Activated CD4-positive, alpha-beta T cell treated with anti-CD3 and anti-CD28 coated beads, Interleukin-2, amount 50 U/mL, for 1 hour (primary cell): Measurements from ENCODE around the gene PPP1CA.

ENCODE experiments used
- DNase-seq: peaks from one replicate; pipeline ENCODE4 v3.0.0-alpha.2; 2020

PPP1CA gene

DNA sequence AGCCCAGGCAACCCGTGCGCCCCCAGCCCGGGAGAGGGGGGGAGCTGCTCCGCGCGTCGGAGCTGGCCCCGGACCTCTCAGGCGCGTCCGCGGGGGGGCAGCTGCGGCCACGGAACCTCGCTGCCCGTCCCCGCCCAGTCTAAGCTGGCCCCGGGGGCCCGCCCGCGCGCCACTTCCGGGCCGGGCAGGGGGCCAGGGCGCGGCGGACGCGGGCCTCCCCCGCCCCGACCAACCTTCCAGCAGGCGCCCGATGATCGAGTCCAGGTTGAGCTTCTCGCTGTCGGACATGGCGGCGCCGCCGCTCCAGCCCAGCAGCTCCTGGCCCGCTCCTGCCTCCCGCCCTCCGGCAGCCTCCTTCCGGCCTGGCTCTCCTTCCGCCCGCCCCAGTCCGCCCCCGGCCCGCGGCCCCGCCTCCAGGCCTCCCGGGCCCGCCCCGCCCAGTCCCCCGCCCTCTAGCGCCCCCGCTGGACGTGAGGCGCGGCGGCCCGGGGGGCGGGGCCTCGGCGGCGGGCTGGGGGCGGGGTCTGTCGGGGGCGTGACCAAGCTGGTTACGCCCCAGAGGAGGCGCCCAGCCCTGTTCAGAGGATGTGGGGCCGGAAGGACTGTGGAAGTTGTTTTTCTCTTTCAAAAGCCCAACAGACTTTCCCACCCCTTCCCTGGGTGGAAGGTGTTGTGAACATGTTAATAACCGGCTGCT is at the start of gene PPP1CA:
PPP1CA (minus strand) TSS at position 364 of the 697 bp plus-strand sequence; CDS start at position 288, 76 bp downstream.
- DNase-seq = peak; percentile 90

DNA sequence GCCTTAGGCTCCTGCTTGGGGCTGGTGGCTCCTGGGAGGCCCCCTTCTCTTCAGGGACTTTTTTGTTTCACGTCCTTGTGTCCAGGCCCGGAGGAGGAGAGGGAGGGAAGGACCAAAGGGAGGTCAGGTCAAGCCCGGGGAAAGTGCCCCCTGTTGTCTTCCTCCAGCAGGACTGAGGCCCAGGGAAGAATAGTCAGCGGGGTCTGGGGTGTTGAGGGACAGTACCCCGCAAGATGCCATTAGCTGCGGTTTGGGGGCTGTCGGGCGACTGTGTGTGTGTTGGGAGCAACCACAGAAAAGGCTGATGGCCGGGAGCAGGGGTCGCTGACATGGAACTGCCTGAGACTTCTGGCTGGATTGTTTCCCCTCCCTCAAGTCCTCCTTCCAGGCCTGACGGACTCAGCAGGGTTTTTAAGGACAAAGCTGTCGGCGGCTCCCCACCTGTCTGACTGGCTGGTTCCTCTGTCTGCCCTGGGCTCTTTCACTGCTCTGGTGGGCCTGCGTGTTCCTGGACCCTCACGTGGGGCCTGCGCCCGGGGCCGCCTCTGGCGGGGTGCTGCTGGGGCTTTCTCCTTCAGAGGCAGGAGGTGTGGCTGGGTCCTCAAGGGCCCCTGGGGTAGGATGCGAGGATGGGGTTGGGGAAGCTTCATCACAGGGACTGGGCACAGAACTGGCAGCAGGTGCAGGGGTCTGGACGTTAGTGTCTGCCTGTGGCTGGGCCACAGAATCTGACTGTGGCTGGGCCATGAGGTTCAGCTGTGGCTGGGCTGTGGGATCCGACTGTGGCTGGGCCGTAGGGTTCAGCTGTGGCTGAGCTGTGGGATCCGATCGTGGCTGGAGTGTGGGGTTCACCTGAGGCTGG is 49.4 kb upstream of the PPP1CA start:
- no peak for DNase-seq

DNA sequence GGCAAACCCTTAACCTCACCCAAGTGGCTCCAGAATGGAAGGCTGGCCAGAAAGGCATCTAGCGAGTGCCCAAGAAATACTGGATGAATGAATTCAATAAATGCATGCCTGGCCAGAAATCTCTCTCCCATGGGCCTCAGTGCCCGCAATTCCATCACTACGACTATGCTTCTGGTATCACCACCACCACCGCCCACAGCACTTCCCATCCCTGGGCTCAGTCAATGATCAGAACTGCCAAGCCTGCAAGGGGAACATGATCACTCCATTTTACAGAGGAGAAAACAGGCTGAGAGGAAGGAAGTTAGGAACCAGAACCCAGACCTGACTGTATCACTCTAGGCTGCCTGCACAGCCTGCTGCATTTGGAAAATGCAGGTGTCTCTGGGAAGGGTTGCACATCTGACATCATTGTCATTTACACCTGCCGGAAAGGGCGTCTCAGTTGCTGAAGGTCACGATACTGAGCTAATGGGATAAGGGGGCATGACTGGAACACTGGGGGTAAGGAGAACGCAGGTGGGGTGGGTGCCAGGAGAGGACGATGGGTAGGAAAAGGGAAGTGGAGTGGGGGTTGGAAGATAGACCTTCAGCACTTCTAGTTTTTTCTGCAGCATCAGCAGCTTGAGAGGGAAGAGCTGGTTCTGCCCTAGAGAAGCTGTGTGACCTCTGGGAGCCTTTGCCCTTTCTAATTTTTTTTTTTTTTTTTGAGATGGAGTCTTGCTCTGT is 47.6 kb upstream of the PPP1CA start:
- DNase-seq = no peak

DNA sequence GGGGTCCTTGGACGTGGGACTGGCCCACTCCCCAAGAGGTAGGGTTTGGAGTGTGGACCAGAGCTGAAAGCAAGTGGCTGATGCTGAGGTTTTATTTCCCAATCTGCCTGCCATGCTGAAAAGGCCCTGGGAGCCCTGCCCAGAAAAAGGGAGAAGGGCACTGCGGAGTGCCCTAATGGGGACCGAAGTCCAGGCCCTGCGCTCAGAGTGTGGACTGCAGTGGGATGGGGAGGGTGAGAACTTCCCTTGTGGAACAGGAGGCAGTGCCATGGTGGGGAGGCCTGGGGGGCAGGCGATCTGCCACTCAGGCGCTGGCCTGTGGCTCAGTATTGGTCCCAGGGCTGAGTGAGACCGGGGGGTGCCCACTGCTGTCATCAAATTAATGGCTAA is 46.6 kb upstream of the PPP1CA start:
- no peak for DNase-seq

DNA sequence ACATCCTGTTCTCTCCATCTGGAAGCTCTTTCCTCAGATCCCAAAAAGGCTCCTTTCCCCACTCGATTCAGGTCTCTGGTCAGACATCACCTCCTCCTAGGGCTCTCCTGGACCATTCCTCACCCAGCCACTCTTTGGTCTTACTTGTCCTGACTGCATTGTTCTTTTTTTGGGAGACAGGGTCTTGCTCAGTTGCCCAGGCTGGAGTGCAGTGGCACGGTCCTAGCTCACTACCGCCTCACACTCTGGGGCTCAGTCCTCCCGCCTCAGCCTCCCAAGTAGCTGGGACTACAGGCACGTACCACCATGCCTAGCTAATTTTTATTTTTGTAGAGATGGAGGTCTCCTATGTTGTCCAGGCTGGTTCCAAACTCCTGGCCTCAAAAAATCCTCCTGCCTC is 43.9 kb upstream of the PPP1CA start:
- DNase-seq = no peak

DNA sequence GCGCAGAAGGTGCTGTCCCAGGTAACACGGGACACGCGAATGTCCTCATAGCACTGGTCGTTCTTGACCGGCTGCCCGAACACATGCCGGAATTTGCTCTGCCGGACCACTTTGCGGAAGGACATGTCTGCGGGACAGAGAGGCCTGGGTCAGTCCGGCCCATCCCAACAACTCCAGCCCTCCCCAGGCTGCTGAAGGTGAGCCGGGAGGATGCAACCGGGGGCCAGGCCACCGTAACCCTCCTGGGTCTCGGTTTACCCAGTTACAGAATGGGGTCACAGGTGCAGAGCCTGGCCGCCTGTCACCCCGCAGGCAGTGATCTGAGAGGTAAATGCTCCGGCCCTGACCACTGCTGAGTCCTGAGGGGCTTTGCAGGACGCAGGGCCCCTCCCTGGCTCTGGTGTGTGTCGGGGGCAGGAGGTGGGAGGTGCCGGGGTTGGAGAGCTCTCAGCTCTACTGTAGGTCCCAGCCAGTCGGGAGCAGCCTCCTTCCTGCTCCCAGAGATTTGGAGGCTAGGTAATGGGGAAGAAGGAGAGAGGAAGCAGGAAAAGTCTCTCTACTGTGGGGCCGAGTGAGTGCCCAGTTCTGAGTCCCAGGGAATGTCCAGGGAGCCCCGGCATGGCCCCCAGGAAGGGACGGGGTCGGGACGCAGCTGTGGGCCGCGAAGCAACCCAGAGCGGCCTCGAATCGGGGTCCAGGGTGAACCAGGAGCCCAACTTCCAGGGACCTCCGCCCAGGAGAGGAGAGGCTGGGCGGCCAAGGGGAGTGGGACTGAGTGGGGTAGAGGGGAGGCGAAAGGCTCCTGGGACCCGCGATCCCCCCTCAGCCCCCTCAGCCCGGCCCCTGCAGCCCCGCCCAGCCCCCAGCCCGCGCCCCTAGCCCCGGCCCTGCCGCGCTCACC is 41.1 kb upstream of the PPP1CA start:
- no peak for DNase-seq

DNA sequence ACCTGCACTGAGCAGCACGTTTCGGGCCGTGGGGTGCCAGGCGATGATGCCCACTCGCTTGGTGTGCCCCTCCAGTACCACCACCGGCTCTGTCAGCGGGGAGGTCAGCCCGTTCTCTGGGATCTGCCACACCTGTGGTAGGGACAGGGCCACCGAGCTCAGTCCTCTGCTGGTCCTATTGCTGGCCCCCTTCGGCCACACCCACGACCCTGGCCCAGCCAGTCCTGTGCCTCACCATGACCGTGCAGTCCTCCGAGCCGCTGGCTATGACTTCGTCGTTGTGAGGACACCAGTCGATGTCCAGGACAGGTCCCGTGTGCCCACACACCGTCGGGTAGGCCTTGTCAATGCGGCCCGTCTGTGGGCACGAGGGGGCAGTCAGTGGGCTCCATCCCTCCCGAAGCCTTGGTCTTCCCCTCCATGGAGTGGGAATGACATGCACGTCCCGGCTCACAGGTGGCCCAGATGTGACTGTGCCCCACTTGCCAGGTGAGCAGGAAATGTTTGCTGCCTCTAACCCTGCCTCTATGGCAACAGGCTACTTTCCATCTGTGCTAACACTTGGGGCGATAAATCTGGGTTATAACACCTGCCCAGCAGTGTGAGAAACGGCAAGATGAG is 40.2 kb upstream of the PPP1CA start:
- DNase-seq = no peak

DNA sequence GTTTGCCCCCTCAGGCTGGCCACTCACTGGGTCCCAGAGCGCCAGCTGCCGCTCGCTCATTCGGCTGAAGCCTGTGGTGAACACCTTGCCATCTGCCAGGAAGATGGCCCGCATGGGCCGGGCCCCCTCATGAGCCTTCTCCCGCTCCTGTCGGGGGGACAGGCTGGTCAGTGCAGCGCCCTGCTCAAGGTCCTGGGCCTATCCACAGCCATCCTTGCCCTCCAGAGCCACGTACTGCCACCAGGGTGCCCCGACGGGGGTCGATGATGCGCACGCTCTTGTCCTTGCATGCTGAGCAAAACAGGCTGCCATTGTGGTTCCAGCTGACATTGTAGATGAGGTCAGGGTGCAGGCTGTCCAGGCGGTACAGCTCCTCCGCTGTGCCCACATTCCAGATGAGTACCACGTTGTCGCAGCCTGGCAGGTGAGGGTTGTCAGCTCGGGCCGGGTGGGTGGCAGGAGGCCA is 39.5 kb upstream of the PPP1CA start:
- no peak for DNase-seq

DNA sequence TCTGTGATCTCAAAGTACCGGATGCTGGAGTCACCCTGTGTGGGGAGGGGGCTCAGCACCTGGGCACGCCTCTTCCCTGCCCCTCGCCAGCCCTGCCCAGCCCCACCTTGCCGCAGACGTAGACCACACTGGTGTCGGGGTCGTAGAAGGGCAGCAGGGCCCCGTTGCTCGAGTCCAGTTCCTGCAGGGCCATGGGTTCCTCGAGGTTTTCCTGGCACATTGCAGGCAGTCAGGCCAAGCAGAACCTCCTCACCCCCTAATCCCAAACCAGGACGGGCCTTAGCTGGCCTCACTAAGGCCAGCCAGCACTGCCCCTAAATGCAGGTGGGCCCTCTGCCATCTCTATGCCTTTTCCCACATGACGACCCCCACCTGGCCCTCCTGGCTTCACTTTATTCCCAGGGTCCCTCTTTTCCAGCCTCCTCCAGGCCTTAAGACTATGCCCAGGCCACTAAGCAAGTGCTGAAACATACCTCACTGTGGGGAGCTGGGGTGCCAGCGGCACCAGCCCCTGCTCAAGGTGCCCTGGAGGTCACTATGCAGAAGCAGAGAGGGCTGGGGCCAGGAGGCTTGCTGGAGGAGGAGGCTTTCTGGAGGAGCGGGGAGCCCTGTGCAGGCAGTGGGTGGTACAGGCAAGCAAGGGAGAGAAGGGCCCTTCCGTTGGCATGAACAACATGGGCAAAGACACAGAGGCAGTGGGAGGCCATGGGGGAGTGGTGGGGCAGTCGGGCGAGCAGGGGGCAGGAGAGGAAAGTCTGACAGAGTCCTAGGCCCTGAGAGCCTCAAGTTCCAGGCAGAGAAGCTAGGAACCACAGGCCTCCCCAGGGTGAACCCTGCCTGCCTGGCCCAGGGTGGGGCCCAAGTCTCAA is 38.8 kb upstream of the PPP1CA start:
- no peak for DNase-seq

DNA sequence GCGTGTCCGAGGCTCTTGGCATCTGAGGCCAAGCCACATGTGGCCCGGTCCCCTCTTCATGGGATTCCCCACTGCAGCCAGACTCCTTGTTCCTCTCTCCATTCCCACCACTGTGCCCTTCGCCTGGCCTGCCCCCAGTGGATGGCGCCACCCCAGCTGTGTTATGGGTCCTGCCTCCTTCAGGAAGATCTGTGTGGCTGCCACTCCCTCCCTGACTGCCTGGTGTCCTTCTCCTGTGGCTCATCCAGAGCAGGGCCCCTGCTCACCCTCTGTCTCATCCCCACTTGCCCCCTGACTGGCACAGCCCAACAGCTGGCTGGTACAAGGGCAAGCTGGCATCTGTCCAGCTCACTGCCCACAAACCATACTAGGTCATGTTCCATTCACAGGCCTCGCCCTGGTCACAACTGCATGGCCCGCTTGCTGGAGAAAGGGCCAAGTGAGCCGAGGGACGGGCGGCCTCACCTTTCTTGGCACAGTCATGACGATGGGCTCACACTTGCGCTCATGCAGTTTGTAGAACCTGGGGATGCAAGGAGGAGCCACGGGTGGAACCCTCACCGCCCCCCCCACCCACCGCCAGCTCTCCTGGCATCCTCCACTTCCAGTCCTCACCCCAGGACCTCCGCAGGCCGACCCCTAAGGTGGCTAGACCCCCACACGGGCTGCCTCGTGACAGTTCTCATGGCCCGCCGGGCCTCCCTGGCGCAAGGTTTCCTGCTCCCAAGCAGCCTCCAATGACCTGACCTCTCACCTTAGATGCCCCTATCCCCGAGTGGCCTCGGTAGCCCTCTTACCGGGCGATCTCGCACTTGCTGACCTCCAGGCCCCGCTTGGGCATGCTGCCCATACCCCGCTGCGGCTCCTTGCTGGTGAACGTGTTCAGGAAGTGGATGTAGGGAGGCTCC is 37.9 kb upstream of the PPP1CA start:
- no peak for DNase-seq

DNA sequence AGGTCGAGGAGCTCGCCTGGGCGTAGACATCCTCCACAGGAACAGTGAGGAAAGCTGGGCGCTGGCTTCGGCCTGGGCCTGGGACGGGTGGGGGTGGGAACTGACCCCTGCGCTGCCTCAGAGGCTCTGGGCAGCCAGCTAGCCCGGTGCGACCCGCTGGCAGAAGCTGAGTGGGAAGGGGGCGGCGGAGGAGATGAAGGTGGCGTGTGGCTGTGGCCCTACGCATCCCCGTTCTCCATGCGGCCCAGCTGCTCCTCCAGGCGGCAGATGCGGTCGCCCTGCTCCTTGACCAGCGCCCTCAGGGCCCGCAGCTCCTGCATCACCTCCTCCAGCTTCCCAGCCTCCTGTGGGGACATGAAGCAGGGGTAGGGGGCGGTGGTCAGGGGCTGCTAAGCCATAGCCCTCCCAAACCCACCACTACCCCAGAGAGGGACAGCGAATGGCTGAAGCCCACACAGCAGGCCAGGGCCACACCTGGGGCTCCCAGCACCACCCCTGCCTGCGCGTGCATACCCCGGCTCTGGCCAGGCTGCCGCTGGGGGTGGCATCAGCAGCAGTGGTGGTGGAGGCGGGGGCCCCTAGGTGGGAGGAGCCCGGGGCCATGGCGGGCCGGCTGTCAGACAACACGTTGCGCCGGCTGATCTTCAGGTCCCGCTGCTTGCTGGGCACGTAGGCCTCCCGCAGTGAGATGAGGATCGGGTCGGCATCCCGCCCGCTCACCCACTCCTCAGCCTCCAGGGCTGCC is 36.7 kb upstream of the PPP1CA start:
- peak; percentile 78 for DNase-seq

DNA sequence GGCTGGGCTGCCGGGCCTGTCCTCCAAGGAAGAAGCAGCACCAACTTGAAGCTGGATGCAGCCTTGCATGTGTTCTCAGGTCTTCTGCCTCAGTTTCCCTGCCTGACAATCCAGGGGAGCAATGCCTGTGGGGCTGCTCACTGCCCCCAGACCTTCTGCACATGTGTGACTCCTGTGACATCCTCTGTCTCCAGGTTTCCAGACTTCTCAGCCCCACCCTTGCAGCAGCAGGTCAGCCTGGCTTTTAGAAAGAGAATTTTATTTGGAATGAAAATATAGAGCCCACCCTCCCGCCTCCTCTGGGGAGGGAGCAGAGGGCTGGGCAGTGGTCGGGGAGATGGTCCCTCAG is 36.1 kb upstream of the PPP1CA start:
- no peak for DNase-seq

DNA sequence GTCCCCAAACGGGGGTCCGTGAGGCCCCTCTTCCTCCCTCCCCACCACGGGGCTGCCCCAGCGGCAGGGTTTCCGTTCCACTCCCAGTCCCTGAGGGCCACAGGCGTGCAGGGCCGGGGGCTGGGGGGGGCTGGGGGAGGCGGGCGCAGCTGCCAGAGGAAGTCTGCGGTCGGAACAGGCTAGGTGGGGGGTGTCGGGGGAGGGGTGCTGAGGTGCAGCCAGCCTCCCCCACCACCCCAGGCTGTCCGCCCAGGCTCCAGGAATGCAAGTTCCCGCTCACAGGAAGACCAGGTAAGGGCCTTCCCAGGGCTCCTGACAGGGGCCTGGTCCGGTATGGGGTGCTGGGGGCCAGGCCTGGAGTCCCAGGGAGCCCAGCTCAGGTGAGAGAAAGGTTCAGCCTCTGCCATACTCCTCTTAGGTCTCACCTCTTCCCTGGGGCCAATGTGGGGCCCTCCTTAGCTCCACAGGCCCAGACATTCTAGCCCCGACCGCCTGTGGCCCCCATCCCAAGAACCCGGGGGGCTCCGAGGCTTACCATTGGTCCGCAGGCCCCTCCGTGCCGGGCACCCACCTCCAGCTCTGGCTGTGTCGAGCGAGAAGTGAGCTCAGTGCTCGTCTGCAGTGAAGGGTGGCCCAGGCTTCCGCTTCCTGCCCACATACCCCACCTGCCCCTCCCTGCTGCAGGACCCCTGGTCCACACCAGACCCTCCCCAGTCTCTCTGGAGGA is 35.6 kb upstream of the PPP1CA start, which contains the start of gene PTPRCAP:
PTPRCAP (minus strand) TSS at position 601 of the 727 bp plus-strand sequence; CDS start at position 538, 63 bp downstream.
- DNase-seq = peak; percentile 77

DNA sequence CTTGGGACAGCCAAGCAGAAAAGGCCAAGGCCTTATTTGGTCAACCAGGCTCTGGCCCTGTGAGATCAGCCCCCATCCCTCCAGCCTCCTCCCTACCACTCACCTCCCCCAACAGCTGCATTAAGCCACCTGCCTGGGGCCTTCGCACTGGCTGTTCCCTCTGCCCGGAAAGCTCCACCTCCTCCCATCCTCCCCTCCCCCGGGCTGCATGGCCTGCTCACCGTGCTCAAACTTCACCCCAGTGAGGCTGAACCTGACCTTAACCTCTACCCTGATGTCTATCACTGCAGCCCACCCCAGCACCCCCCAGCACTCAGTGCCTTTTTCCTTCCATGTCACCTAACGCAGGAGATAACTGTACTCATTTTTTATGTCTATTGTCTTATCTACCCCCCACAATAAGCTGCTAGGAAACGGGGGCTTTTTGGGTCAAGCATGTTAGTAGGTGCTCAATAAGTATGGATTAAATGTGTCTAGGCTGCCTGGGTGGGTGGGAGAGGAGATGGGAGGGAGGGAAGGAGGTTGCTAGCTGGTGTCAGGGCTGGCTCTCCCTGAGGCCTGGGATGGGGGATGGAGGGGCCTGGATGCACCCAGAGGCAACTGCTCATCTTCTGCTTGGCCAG is 34.9 kb upstream of the PPP1CA start:
- peak; percentile 60 for DNase-seq

DNA sequence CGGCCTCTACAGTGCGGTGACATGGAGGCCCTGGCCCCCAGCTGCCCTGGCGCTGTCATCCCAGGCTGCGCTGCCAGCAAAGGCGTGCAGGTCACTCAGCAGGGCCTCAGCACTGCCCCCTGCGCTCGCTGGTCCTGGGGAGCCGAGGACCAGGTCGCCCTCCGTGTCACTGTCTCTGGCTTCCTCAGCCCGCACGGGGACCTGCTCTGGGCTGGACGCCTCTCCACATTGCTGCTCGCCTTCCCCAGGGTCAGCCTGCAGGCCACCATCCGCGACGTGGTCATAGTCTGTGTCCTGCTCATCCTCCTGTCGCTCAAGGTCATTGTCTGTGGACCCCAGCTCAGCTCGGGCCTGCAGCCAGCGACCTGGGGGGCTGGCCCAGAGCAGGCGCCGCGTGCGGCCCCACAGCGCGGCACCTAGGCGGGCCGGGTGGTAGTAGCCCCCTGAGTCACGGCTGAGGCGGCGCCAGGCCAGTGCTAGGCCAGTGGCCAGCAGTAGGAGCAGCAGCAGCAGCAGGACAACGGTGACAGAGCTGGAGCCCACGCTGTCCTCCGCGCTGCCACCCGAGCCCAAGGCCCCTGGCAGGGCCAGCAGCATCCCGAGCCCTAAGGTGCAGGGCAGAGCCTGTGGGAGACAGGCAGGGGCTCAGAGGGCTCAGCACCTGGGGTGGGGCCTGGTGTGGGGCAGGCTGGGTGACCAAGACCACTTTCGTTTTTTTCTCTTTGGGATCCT is 34.2 kb upstream of the PPP1CA start:
- DNase-seq = no peak

DNA sequence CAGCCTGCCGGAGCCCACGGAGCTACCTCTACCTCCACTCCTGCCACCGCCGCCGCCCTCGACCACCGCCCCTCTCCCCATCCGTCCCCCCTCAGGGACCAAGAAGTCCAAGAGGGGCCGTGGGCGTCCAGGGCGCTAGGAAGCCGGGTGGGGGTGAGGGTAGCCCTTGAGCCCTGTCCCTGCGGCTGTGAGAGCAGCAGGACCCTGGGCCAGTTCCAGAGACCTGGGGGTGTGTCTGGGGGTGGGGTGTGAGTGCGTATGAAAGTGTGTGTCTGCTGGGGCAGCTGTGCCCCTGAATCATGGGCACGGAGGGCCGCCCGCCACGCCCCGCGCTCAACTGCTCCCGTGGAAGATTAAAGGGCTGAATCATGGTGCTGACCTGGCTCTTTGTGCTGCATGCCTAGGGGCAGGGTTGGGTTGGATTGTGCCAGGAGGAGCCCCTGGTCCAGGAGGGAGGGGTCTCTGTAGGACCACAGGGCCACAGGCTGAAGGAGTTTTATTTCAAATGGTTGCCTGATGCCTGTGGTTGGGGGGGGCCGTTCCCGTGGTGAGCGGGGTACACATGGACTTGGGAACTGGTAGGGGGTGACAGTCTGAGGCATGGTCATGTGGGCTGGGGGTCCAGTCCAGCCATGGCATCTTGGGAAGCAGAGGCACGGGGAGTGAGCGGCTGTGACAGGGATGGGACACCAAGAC is 33.5 kb upstream of the PPP1CA start:
- DNase-seq = no peak
